ENCODE measurements around the gene CYB5R2.
A peak's percentile ranks its signal among the peaks of the same experiment; 100 is the strongest.
"Not testable (repeated sequence)": the region's sequence is repeated elsewhere in the genome, so short reads cannot be mapped to it uniquely, and the experiment has no call there.

CYB5R2 gene

DNA sequence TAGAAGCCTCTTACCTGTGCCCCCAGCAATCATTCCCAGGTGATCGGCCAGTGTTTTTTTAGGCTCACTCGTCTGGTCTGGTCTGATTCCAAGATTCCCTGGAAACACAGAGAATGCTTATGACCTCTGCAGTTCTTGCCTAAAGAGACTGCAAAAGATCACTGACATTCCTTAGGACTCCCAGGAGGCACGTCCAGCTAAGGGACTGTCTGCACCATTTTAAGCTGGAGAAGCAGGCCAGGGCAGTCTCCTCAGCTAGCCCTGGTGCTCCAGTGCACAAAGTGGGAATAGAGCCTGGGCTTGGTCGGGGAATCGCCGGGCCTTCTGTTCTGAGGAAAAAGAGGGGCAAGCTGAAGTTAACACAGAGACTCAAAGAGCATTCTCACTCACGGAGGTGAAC lies 4.8 kb downstream of the CYB5R2 start:
- DNase-seq = no peak

GRCh38 chr11:7667460-7667859 lies 5.8 kb downstream of the CYB5R2 start:
- DNase-seq = no peak

DNA sequence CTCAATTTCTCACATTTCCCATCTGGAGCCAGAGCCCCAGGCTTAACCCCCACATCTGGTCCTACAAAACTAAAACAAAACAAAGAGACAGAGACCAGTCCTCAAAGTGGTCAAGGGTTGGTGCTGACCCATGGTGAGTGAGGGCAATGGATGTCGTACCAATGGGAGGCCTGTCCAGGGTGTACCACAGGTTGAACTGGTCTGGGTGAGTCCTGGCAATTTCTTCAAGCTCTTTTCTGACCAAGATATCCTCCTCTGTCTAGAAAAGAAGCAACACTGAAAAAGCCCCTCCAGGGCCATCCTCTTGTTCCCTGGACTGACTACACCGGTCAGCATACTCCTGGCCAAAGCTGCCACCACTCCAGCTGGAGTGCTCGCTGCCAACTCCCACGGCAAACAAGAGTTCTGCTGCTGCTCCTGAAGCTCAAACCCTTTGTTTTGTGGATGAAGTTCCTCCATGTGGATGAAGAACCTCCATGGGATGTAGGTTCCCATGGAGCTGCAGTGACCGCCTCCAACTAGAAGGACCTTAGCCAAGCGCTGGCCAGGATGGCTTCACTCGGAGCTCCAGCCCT lies 6.9 kb downstream of the CYB5R2 start:
- no peak for DNase-seq

- DNase-seq = peak; percentile 50
Observed at GRCh38 chr11:7665473-7666291, 7.6 kb downstream of the CYB5R2 start.

DNA sequence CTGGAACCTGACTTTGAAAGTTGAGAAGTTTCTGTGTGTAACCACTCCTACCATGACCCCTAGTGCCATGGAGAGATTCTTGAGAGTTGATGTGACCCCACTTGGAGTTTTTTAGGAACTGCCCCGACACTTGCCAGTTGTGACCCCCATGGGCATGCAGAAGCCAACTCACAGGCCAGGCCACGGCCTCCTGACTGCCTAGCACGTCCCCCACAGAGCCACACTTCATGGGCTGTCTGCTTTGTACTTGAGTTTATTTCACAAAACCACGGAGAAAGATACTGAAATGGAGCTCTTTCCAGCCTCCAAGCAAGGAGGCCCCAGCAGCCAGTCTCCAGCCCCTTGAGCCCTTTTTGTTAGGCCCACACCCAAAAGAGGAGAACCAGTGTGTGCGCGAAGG lies 8.4 kb downstream of the CYB5R2 start:
- no peak for DNase-seq

DNA sequence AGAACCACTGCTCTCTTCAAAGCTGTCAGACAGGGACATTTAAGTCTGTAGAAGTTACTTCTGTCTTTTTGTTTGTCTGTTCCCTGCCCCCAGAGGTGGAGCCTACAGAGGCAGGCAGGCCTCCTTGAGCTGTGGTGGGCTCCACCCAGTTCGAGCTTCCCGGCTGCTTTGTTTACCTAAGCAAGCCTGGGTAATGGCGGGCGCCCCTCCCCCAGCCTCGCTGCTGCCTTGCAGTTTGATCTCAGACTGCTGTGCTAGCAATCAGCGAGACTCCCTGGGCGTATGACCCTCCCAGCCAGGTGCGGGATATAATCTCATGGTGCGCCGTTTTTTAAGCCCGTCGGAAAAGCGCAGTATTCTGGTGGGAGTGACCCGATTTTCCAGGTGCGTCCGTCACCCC lies 9.8 kb downstream of the CYB5R2 start:
- DNase-seq = not testable (repeated sequence)

DNA sequence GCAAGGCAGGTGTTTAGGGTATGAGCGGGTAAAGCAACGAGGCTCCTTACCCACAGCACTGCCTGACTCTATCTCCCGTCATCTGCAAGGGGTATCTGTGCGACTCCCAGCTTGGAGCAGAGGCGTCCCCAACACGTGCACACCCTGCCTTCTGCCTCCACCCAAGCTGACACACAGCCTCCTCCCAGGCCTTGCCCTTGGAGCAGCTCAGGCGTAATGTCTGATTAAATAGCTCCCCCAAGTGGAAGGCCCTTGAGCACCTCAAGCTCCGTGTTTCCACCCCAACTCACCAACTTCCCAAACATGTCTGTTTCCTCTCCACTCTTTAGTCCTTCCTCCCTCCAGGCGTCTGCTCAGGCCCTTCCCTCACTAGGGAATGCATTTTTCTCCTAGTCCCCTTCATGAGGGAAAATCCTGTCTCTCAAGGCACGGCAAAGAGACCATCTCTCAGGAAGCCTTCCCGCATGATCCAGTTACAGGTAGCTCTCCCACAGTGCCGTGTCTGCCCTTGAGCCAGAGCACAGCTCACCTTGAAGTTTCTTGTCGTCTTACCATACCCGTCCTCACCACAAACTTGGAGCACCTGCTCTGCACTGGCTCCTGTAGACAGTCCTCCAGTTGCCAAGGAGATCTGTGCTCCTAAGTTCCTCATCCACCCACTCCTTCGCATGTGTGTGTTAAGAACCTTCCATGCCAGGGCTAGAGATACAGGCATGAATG lies 15.8 kb downstream of the CYB5R2 start:
- DNase-seq = peak; percentile 70

DNA sequence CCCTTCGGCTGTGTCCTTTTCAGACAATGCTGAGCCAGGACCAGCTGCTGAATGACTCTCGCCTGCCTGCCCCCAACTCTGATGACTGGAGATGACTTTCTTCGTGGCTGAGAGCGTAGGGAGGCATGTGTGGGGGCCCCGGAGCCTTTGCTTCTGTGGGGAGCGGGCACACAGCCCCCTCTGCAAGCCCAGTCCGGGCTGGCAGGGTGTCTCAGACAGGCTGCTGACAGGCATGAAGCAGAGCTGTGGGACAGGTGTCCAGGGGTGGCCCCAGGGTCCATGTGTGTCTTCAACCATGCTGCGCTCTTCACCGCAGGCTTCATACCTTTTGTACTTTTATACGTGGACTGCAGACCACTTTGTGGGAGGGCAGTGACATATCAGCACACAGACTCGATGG lies 16.6 kb downstream of the CYB5R2 start:
- DNase-seq = no peak

DNA sequence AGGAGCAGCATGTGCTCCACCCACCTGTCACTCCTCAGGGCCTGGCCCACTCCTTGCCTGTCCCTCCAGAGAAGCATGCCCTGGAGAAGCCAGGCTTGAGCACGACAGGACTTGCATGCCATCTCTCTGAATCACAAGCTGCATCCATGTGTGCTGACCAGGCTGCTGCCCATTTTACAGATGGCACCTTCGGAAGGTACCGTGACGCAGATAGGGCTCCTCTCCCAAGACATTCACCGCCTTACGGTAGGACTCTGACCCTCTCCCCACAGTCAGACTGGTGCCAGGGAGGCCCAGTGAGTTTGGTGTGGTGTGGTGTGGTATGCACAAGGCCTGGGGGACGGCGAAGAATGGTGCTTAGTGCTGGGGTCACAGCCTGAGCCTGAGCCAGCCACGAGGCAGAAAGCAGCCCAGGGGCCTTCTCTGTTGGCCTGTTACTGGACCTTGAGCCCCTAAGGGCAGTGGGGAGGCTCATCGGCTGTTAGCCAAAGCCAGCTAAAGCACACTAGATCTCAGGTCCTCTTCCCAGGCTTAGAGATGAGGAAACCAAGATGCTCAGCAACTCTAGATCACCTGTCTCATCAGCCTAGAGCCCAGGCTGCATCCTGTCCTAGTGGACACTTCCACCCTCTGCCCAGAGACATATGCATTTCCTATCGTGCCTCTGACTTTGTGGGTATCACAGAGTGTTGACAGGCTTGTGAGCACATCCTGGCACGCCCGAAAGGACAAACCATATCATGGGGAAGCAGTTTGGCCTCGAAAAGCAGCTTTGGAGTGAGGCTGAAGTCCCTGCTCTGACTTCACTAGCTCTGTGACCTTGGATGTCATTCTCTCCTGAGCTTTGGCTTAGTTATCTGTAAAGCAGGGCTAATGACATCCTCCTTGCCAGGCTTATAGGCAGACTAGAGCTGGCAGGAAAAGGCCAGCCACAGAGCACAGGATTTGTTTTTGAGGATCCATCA lies 17.8 kb downstream of the CYB5R2 start:
- DNase-seq = no peak

DNA sequence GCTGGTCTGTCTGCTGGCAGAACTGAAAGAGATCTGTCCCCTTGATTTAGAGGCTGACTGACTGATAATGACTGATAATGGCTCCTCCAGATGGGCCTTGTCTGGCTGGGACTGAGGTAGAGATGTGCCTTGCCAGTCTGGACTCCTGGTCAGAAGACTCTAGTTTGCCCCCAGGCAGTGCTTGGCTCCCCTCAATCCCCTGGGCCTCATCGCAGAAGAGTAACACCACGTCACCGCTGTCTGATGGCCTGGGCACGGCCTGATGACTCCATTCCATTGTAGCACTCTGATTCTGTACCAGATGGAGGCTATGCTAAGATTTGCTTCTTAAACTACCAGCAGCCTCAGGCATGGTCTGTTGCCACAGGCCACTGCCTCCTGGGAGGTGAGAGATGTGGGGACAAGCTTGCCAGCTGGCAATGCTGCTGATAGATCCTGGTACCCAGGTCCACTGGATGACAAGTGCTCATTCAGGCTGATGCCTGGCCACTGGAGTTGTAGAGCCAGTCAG lies 19.1 kb downstream of the CYB5R2 start:
- DNase-seq = no peak

DNA sequence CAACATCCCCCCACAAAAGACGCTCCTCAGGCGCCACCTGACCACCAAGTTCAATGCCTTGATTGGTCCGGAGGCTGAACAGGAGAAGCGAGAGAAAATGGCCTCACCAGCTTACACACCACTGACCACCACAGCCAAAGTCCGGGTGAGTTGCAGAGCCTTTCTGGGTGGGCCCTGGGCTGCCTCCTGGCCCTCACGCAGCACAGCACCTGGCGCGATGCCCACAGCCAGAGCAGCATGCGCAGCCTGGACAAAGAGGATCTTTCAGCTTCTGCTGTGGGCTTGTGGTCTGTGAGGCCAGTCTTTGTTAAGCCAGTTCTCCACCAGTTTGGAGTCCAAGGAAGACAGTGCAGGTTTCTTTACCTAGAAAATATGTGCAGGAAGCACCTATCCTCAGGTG lies 21.6 kb downstream of the CYB5R2 start:
- DNase-seq = no peak

- DNase-seq = no peak
Observed at GRCh38 chr11:7651140-7651551, 22.2 kb downstream of the CYB5R2 start.

DNA sequence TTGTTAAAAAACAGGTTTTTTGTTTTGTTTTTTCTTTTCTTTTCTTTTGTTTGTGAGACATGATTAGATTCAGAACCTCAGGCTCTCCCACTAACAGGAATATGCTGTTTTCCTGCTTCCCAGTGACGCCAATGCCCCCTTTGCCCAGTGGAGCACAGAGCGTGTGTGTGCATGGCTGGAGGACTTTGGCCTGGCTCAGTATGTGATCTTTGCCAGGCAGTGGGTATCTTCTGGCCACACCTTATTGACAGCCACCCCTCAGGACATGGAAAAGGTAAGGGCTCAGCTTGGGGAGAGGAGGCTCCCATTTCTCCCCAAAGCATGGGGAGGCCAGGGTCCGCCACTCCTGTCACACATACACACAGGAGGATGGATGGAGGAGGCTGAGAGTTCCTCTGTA lies 25.0 kb downstream of the CYB5R2 start:
- no peak for DNase-seq

GRCh38 chr11:7646866-7647265 lies 26.4 kb downstream of the CYB5R2 start:
- DNase-seq = no peak

GRCh38 chr11:7645206-7645605 lies 28.1 kb downstream of the CYB5R2 start:
- DNase-seq = no peak

DNA sequence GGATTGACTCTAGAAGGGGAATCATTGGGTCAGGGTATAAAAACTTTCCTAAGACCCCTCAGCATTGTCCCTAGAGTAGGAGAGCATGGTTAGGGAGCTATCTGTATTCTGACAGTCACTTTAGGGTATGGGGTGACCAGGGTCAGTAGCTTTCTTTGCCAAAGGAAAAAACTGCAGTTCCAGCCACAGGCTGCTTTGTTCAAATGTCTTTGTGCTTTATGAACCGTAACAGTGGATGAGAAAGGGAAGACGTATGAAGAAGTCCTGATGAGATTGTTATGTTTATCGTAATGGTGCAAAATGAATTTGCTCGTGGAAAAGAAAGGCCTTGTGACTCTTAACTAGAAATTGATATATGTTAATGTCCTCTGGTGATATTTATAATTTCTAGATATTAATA lies 30.0 kb downstream of the CYB5R2 start:
- no peak for DNase-seq

DNA sequence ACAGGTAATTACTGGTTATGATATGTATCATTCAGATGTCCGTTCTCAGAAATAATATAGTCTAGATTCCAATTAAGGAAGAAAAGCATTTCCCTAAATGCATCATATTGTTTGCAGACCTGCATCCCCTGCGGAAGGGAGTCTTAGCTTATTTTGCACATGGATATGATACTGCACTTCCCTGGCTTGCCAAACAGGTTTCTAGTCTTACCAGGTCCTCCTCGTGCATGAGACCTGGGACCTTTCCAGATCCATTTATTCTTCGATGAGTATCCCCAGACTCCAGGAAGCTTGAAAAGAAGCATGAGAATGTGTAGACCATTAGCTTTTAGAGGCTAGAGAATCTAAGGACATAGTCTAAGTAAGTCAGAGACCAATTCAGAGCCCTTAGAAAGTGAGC lies 30.6 kb downstream of the CYB5R2 start:
- peak; percentile 12 for DNase-seq

DNA sequence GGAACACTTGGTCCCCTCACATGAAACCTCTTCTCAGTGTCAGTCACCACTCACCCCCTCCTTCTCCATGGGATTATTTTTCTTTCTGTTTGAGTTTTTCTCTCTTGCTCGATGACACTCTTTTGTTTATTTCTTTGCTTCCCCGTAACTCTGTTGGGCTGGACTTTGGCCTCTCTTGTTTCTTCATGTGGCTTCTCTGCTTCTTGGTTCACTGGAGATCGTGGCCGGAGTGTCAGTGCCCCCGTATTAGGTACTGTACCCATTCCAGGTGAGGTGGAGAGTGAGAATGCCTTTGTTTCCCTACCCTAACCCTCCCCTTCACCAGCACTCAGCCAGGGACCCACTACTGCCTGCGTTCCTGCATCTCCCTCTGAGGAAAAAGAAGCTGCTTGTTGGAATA lies 32.5 kb downstream of the CYB5R2 start:
- DNase-seq = no peak

- no peak for DNase-seq
Observed at GRCh38 chr11:7639643-7640025, 33.7 kb downstream of the CYB5R2 start.

GRCh38 chr11:7638710-7639642 lies 34.3 kb downstream of the CYB5R2 start:
- DNase-seq = peak; percentile 9

- no peak for DNase-seq
Observed at GRCh38 chr11:7637447-7638157, 35.7 kb downstream of the CYB5R2 start.

All from NCI-H526 treated with DMSO at 0.1 percent for 48 hours (cell line).